IPS-NIHi7 (cell line): Measurements from ENCODE around the gene SMIM35.

Experiments
- DNase-seq: peaks from one replicate; pipeline ENCODE4 v3.0.0; 2012; ENCODE audit warnings: mixed read lengths; ENCODE audit errors: extremely low spot score

SMIM35 gene

DNA sequence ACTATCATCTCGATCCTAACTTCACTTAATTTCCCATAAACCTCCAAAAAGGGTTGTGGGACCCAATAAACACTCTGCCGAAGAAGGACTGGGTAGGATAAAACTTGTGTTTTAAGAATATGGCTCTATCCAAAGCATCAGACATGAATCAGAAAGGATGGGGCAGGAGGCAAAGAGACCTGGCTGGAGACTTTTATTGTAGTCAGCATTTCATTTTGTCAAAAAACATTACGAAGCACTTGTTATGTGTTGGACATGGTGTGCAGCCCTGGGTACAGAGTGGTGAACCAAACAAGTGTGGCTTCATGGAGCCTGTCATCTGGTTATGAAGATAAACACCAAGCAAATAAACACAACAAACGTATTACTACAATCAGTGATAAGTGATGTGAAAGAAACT, 83.3 kb downstream of the SMIM35 start:
- DNase-seq, result no peak

DNA sequence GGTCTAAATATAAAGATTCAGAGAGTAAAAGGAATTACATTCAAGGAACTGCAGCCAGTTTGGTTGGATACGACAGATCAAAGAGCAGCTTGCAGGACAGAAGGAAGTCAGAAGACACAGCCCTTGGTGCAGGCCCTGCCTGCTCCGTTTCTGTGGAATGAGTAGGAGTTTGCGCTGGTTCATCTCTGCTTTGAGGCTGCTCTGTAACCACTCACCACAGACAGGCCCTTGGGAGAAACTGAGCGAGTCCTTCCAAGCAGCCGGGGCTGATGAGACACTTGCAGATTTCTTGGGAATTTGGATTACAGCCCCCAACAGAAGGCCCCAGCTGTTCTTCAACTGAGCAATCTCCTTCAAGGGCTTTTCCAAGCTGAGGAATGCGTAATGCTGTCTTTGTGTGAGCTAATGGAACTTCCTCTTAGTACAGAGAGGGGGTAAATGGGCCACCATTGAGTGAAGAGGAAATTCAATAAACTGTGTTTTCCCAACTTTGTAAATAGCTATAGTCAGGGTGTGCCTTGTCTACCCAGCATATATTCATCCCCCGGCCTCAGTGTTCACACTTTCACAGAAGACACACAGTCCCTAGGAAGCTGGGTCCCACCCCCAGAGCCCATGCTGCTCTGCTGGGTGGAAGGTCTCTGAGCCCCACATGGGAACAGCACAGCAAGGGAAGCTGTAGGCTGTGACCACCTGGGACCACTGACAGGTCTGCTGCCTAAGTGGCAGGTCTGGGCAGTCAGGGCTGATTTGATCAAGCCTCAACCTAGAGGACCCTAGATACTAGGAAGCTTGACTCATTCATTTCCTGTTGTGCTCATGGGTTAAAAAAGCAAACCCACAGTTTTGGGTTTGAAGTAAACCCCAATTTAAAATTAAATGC, 84.0 kb downstream of the SMIM35 start:
- DNase-seq, result peak; percentile 32

DNA sequence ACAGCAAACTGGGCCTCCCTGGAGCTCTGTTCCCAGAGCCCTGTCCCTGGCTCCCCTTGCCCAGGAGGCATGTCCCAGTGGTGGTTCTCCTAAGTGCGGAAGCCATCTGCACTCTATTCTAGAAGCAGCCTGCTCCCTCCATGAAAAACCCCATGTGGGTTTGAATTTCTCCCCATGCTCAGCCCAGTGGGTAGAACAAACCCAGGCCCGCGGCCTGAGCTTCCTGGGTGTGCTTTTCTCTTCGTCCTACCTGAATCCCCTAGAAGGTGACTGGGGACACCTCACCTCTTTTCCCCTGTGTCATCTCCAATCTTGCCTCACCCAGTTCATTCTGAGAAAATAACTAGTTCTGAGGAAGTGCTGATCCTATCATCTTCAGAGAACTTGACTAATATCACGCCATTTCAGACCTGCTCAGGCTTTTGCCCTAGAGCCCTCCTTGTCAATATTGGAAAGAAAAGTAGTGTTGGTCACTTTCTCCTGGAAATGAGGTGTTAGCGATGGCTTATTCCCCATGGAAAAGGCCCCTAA, 84.7 kb downstream of the SMIM35 start:
- DNase-seq, result no peak

GRCh38 chr11:118001494-118001971, 85.2 kb downstream of the SMIM35 start:
- DNase-seq, result no peak

DNA sequence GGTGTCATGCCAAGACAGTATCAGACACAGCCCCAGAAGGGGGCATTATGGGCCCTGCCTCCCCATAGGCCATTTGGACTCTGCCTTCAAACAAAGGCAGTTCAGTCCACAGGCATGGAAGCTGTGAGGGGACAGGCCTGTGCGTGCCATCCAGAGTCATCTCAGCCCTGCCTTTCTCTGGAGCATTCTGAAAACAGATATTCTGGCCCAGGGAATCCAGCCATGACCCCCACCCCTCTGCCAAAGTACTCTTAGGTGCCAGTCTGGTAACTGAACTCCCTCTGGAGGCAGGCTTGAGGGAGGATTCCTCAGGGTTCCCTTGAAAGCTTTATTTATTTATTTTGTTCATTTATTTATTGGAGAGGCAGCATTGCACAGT, 85.9 kb downstream of the SMIM35 start:
- DNase-seq, result no peak

DNA sequence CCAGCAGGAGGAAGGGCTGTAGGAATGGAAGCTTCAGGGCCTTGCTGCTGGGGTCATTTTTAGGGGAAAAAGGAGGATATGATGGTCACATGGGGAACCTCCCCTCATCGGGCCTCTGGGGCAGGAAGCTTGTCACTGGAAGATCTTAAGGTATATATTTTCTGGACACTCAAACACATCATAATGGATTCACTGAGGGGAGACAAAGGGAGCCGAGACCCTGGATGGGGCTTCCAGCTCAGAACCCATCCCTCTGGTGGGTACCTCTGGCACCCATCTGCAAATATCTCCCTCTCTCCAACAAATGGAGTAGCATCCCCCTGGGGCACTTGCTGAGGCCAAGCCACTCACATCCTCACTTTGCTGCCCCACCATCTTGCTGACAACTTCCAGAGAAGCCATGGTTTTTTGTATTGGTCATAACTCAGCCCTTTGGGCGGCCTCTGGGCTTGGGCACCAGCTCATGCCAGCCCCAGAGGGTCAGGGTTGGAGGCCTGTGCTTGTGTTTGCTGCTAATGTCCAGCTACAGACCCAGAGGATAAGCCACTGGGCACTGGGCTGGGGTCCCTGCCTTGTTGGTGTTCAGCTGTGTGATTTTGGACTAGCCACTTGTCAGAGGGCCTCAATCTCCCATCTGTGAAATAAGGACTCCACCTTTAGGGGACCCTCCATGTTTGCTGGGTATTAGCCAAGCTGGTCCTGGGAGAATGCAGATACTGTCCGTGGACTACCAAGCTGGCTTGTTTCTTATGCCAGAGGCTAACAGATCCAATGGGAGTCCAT, 86.5 kb downstream of the SMIM35 start:
- DNase-seq, result no peak

DNA sequence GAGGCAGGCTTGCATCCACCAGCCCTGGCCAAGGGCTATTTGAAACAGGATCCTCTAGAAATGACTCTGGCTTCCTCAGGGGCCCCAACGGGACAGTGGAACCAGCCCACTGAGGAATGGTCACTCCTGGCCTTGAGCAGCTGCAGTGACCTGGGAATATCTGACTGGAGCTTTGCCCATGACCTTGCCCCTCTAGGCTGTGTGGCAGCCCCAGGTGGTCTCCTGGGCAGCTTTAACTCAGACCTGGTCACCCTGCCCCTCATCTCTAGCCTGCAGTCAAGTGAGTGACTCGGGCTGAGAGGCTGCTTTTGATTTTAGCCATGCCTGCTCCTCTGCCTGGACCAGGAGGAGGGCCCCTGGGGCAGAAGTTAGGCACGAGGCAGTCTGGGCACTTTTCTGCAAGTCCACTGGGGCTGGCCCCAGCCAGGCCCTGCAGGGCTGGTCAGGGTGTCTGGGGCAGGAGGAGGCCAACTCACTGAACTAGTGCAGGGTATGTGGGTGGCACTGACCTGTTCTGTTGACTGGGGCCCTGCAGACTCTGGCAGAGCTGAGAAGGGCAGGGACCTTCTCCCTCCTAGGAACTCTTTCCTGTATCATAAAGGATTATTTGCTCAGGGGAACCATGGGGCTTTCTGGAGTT, 87.3 kb downstream of the SMIM35 start:
- no peak for DNase-seq

GRCh38 chr11:117998664-117999353, 88.0 kb downstream of the SMIM35 start:
- no peak for DNase-seq

DNA sequence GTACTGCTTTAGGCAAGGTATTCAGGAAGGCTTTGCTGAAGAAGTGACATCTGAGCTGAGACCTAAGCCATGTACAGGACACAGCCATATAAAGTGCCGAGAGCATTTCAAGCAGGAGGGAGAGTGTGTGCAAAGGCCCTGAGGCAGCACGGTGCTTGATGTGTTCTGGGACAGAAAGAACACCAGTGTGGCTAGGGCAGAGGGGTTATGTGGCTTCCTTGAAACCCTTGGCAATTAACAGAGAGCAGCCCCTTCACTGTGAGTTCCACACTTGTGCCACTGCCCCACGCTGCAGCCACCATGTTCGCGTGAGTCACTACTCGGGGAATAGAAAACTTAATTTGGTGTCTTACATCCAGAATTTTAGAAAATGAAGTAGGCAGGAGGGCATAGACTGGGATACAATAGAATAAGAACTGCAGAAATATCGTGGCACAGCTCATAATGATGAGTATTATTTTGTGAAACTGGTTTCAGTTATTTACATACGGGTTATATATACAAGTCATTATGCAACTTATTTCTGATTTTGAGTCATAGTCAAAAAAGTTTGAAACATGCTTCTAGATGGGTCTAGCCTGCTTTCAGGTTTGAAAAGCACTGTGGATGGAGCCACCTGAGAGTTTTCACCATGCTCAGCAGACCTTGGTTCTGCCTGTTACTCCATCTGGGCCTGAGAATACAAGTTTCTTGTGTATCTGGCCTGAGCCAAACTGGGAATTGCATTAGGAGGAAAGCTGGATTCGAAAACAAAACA, 88.8 kb downstream of the SMIM35 start:
- DNase-seq, result no peak

GRCh38 chr11:117997406-117997805, 89.4 kb downstream of the SMIM35 start:
- no peak for DNase-seq

DNA sequence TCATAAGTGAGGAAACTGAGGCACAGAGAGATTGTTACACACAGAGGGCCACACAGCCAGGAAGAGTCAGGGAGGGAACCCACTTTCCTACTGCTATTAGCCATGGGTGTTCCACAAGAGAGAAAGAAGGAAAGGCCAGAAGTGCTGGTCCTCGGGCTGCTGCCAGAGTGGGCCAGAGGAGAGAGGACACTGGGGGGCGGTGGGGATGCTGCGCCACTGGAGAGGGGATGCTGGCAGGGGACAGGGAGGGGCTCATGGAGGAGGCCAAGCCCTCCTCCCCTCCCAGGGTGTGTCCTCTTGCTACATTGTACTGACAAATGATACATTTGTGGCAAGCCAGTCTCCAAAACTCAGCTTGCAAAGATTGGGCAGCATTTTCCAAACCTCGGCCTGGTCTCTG, 90.7 kb downstream of the SMIM35 start:
- no peak for DNase-seq

DNA sequence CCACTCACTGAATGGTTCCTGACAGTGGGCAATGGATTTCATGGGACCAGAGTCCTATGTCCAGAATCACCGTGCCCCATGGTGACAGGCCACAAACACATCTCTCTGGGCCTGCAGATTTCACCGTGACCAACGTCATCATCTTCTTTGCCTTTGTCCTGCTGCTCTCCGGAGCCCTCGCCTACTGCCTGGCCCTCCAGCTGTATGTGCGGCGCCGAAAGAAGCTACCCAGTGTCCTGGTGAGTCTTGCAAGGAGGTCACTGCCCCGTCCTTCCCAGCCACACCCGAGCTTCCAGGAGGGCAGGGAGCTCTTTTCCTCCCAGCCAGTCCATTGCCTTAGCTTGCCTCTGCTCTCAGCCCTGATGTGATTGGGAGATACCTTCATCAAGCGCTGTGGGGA, 91.3 kb downstream of the SMIM35 start:
- no peak for DNase-seq

- no peak for DNase-seq
Measured at GRCh38 chr11:117993988-117994745, 92.6 kb downstream of the SMIM35 start.

- no peak for DNase-seq
Measured at GRCh38 chr11:117992620-117993019, 94.1 kb downstream of the SMIM35 start.

DNA sequence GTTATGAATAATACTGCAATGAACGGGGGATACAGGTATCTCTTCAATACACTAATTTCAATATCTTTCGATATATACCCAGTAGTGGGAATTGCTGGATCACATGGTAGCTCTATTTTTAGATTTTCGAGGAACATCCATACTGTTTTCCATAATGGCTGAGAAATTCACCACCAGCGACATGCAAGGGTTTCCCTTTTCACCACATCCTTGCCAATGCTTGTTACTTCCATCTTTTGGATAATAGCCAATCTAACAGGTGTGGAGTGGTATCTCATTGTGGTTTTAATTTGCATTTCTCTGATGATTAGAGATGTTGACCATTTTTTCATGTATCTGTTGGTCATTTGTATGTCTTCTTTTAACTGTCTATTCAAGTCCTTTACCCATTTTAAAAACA, 94.6 kb downstream of the SMIM35 start:
- no peak for DNase-seq

DNA sequence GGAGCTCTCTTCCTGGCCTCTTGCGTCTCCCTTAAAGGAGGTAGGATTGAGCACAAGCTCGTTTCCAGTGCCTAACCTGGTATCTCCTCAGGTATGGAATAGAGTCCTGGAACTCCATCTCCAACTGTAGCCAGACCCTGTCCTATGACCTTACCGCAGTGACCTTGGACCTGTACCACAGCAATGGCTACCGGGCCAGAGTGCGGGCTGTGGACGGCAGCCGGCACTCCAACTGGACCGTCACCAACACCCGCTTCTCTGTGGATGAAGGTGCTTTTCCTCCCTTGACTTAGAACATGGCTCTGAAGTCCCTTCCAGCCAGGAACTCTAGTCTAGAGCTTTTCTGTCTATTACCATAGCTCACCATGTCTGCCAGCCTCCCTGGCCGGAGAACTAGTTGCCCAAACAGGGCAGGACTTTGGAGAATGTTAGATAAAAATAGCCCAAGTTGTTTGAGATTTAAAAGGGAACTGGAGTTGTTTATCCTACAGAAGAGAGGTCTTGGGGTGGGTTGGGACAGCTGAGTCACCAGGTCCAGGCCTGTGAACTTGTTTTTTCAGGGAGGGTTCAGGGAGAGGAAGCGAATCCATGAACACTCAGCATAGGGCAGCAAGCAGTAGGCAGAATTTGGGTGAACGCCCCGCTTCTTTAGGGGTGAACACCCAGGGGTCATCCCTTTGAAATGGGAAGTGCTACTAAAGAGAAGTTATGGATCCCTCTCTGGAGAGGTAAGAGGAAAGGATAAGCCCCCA, 97.2 kb downstream of the SMIM35 start:
- DNase-seq, result no peak

DNA sequence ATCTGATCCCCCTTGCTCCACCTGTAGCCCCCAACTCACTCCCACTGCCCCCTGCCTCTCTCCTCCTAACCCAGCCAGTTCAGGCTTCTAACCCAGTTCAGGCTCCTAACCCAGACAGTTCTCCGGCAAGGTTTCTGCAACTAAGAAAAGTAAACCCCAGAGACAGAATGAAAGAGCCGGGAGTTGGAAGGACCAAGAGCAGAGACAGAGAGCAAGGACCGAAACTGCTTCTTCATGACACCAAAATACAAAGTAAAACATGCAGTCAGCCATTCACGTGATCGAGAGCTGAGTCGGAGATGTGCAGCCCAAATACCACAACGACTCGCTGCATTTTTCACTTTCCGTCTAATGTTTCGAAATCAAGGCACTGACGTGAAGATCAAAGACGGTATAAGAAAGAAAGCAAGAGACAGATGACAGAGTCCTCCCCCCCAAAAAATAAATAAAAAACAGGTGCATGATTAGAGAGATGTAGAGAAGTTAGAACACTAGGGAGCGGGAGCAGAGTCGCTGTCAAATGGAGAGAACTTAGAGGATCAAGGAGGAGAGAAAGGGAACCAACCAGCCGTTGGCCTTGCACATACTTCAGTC, 99.7 kb downstream of the SMIM35 start:
- no peak for DNase-seq

GRCh38 chr11:117985953-117986887, 100.5 kb downstream of the SMIM35 start, which contains the start of gene IL10RA:
Gene IL10RA (plus strand): TSS chr11:117986394. CDS start chr11:117986468, 74 bp downstream.
- DNase-seq, result peak; percentile 99
